Gastrocnemius medialis (tissue), 4 donors: ENCODE measurements around the gene PHTF2.

Experiments
- CTCF ChIP-seq, 5 experiments: fragments of 450-650 bp in 3 of 5; fragments of 200-600 bp in 2 of 5; sonication (generic) in 2 of 5; IDR thresholded peaks in 4 of 5; conservative IDR thresholded peaks in 1 of 5; 1 replicate in 4 of 5; 2 replicates in 1 of 5; pipeline ENCODE4 v1.5.1; 2016 to 2019; ENCODE audit warnings: antibody characterized with exemption in 5 of 5, mild to moderate bottlenecking in 3 of 5, moderate library complexity in 3 of 5
- POLR2A ChIP-seq, 2 donors: fragments of 450-650 bp; IDR thresholded peaks; one replicate each; pipeline ENCODE4 v1.6.1; 2017; ENCODE audit warnings: antibody characterized with exemption in 2 of 2, mild to moderate bottlenecking in 2 of 2, moderate library complexity in 2 of 2

- TF ChIP-seq CTCF (IDR thresholded peaks at IDR 0.05 in 4 of 5, conservative IDR thresholded peaks at IDR 0.05 in 1 of 5) (peak; percentile 30 to 66 (median 47)), POLR2A (IDR thresholded peaks at IDR 0.05) (peak; percentile 93 to 96)
These were observed at the start of gene PHTF2, which contains the start of gene TMEM60 for GRCh38 chr7:77798394-77799077.
